SK-N-SH treated with all-trans-retinoic acid at 6 μM for 48 hours (cell line): ENCODE results near the gene CTRB1.

Experiments
- OSR1 ChIP-seq: fragments of 250-450 bp; sonication (Bioruptor Pico); IDR thresholded peaks from 2 replicates; pipeline ENCODE4 v1.8.0; 2022; ENCODE audit warnings: moderate library complexity, mild to moderate bottlenecking, inconsistent platforms
- PPARA ChIP-seq: fragments of 250-450 bp; sonication (Bioruptor Pico); IDR thresholded peaks from 2 replicates; pipeline ENCODE4 v1.5.0; 2020; ENCODE audit warnings: mild to moderate bottlenecking, borderline replicate concordance
- TCF4 ChIP-seq: fragments of 250-450 bp; sonication (Bioruptor Pico); IDR thresholded peaks from 2 replicates; pipeline ENCODE4 v1.8.0; 2021; ENCODE audit warnings: mild to moderate bottlenecking, moderate library complexity, borderline replicate concordance
- TF ChIP-seq, protein P1 (sequence below): fragments of 250-450 bp; sonication (Bioruptor Pico); IDR thresholded peaks from 2 replicates; pipeline ENCODE4 v1.8.0; 2020; ENCODE audit warnings: mild to moderate bottlenecking, moderate library complexity, borderline replicate concordance

DNA sequence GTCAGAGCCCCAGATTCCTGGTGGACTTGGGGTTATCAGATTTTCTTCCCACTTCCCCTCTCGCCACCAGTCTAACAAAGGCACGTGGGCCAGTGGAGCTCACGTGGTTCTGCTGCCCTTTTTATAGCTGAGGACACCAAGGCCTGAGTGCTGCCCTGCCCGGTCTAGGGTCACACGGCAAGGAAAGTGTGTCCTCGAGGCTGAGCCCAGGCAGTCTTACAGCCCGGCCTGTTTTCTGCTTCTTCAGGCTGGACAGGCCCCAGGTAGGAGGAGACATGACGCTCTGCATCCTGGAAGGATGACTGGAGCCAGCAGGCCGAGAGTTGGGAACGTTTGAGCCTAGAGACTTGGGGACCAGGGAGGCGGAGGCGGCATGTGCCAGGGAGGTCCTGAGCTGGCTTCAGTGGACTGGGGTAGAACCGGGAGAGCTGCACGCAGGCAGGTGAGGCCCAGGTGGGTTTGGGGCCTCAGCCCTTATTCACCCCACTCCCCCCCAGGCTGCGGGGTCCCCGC lies 3.5 kb downstream of the CTRB1 start:
- TF ChIP-seq OSR1 (no peak), PPARA (CRISPR knock-in tag) (no peak), TCF4 (no peak)
- TF ChIP-seq, protein P1, sequence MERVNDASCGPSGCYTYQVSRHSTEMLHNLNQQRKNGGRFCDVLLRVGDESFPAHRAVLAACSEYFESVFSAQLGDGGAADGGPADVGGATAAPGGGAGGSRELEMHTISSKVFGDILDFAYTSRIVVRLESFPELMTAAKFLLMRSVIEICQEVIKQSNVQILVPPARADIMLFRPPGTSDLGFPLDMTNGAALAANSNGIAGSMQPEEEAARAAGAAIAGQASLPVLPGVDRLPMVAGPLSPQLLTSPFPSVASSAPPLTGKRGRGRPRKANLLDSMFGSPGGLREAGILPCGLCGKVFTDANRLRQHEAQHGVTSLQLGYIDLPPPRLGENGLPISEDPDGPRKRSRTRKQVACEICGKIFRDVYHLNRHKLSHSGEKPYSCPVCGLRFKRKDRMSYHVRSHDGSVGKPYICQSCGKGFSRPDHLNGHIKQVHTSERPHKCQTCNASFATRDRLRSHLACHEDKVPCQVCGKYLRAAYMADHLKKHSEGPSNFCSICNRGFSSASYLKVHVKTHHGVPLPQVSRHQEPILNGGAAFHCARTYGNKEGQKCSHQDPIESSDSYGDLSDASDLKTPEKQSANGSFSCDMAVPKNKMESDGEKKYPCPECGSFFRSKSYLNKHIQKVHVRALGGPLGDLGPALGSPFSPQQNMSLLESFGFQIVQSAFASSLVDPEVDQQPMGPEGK, result no peak
